CD4-positive, CD25-positive, alpha-beta regulatory T cell (primary cell): ENCODE data around the gene SRSF4. TPM values are rescaled to one million over a fixed set of nuclear protein-coding genes. Genes with fewer than 3 reads are reported as not detected.

ENCODE experiments used
- ATAC-seq, 2 donors: fragments of 150-1000 bp; cut with Tn5 transposase; one replicate each; pipeline ENCODE4 v1.10.0; 2021; ENCODE audit warnings: low read depth in 2 of 2, moderate number of reproducible peaks in 2 of 2, moderate library complexity in 1 of 2
- DNase-seq, 3 donors: peaks; one replicate each; pipeline versions ENCODE4 v3.0.0 to v3.0.0-alpha.2; 2012 to 2022; ENCODE audit warnings: mixed read lengths in 1 of 3
- H3K27ac ChIP-seq: one replicate; pipeline ENCODE4 v1.7.0; 2013; ENCODE audit warnings: mild to moderate bottlenecking, low read length; ENCODE audit not compliant: insufficient read depth, poor library complexity, severe bottlenecking
- H3K27me3 ChIP-seq: one replicate; pipeline ENCODE4 v1.7.0; 2013; ENCODE audit warnings: low read length; ENCODE audit not compliant: control insufficient read depth, insufficient read depth
- H3K36me3 ChIP-seq: one replicate; pipeline ENCODE4 v1.7.0; 2013; ENCODE audit warnings: mild to moderate bottlenecking, low read length, moderate library complexity; ENCODE audit not compliant: control insufficient read depth, insufficient read depth
- H3K4me1 ChIP-seq: 2 replicates; pipeline ENCODE4 v1.7.0; 2013; ENCODE audit warnings: mild to moderate bottlenecking, low read length; ENCODE audit not compliant: insufficient read depth, control insufficient read depth, poor library complexity, severe bottlenecking
- H3K4me3 ChIP-seq: one replicate; pipeline ENCODE4 v1.7.0; 2013; ENCODE audit warnings: low read depth, mild to moderate bottlenecking, low read length, moderate library complexity
- H3K9me3 ChIP-seq, 2 experiments: 1 replicate in 1 of 2; 2 replicates in 1 of 2; pipeline ENCODE4 v1.7.0; 2013; ENCODE audit warnings: low read length in 2 of 2, mild to moderate bottlenecking in 1 of 2, moderate library complexity in 1 of 2; ENCODE audit not compliant: control insufficient read depth in 2 of 2
- H3K27ac Mint-ChIP-seq, 3 donors: one replicate each; pipeline ENCODE4 v1.8.0; 2020 to 2022; ENCODE audit warnings: mild to moderate bottlenecking in 3 of 3, mixed read lengths in 3 of 3, moderate library complexity in 2 of 3
- H3K27me3 Mint-ChIP-seq: one replicate; pipeline ENCODE4 v1.8.0; 2022; ENCODE audit warnings: mild to moderate bottlenecking, mixed read lengths
- H3K36me3 Mint-ChIP-seq: one replicate; pipeline ENCODE4 v1.8.0; 2020; ENCODE audit warnings: mixed read lengths
- H3K4me1 Mint-ChIP-seq, 4 donors: one replicate each; pipeline ENCODE4 v1.8.0; 2020 to 2022; ENCODE audit warnings: mixed read lengths in 4 of 4, mild to moderate bottlenecking in 1 of 4
- H3K4me3 Mint-ChIP-seq, 4 donors: one replicate each; pipeline ENCODE4 v1.8.0; 2020 to 2022; ENCODE audit warnings: mild to moderate bottlenecking in 4 of 4, mixed read lengths in 4 of 4, moderate library complexity in 3 of 4
- H3K9me3 Mint-ChIP-seq, 7 donors: one replicate each; pipeline ENCODE4 v1.8.0; 2020 to 2022; ENCODE audit warnings: mixed read lengths in 7 of 7, mild to moderate bottlenecking in 3 of 7, moderate library complexity in 2 of 7
- polyA plus RNA-seq, 4 donors: library from polyadenylated mRNA; unstranded; fragments of 300-500 nt; fragmentation: Illumina TruSeq; gene quantifications; one replicate each; pipeline ENCODE4 v1.2.3, GENCODE V29; 2021
- total RNA-seq: library from RNA; stranded (reverse); gene quantifications from one replicate; pipeline ENCODE4 v1.2.3, GENCODE V29; 2022

The SRSF4 gene
- total and polyA plus RNA-seq, 5 donors from 2014 or later = 87.2 to 108 (median 94.0) TPM

DNA sequence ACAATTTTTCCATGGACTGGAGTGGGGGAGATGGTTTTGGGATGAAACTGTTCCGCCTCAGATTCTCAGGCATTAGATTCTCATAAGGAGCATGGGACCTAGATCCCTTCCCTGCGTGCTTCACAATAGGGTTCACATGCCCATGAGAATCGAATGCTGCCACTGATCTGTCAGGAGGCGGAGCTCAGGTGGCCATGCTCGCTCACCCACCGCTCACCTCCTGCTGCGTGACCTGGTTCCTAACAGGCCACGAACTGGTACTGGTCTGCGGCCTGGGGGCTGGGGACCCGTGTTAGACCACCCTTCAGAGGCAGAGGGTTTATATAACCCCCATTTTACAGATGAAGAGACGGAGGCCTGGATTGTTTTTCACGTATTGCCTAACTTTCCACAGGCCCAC lies 16.3 kb upstream of the SRSF4 start:
- no peak overlapping the region for H3K4me3 Mint-ChIP-seq
- peaks cover 22% of the 10 kb centered on the region for H3K36me3 Mint-ChIP-seq
- peaks cover 0 to 5% (median 3%) of the 10 kb centered on the region in 4 donors for H3K4me1 Mint-ChIP-seq
- no peaks in the 10 kb centered on the region for H3K9me3 ChIP-seq
- no peak overlapping the region for H3K4me3 ChIP-seq
- H3K27ac ChIP-seq = no peak overlapping the region
- no peak overlapping the region for H3K27ac Mint-ChIP-seq
- no peaks in the 10 kb centered on the region for H3K27me3 ChIP-seq
- H3K4me1 ChIP-seq = no peaks in the 10 kb centered on the region
- peaks cover 7% of the 10 kb centered on the region for H3K36me3 ChIP-seq
- H3K9me3 Mint-ChIP-seq = no peaks in the 10 kb centered on the region
- DNase-seq = no peak
- ATAC-seq = no peak
- no peaks in the 10 kb centered on the region for H3K27me3 Mint-ChIP-seq

DNA sequence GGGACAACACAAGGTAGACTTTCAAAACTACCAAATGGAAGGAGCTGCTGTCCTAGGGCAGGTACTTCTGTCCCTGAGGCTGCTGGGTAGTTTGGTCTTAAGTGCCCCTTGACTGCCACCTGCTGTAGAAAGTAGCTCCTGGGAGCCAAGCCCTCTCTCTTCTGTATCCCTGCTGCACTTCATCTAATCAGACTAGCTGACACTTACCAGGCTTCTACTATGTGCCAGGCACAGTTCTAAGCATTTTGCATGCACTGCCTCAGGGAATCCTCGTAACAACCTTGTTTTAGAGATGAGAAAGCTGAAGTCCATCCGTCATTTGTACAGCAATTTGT lies 15.9 kb upstream of the SRSF4 start:
- Histone ChIP-seq H3K9me3 (no peaks in the 10 kb centered on the region), H3K4me1 (no peaks in the 10 kb centered on the region), H3K27ac (no peak overlapping the region), H3K36me3 (peaks cover 7% of the 10 kb centered on the region), H3K27me3 (no peaks in the 10 kb centered on the region), H3K4me3 (no peak overlapping the region)
- Mint-ChIP-seq H3K27me3 (no peaks in the 10 kb centered on the region), H3K36me3 (peaks cover 22% of the 10 kb centered on the region), H3K4me3 (no peak overlapping the region), H3K4me1 (peaks cover 0 to 2% (median under 1%) of the 10 kb centered on the region in 4 donors), H3K9me3 (no peaks in the 10 kb centered on the region), H3K27ac (peak overlapping the region in 1 of 3 donors; percentile 55)
- peak in 2 of 3 donors; percentile 41 to 80 for DNase-seq
- ATAC-seq = peak; percentile 66 to 85

DNA sequence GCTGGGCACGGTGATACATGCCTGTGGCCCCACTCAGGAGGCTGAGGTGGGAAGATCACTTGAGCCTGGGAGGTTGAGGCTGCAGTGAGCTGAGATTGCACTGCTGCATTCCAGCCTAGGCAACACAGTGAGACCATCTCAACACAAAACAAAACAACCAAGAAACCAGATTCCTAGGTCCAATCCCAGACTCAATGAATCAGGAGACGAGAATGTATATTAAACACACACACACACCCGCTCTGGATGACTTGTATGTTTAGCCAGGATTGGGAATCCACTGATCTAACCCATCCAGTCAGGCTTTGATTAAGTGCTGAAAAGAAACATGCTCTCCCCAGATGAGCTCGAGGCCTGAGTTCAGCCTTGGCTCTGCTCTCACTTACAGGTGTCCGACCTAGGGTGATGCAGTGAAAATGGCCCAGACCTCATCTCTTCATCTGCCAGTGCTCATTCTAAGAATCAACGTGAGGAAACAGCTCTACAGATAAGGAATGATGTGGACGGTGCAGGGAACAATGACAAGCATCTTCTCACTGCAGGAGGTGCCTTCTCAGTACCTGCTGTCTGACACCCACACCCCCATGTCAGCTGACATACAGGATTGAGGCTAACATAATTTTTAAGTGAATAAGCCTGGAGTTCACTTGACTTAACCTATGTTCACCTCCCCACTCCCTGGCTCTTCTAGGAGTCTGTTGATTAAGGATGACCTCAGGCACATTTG lies 15.3 kb upstream of the SRSF4 start:
- no peaks in the 10 kb centered on the region for H3K9me3 ChIP-seq
- DNase-seq (no peak), ATAC-seq (no peak)
- Mint-ChIP-seq H3K27ac (peak overlapping the region in 1 of 3 donors; percentile 81), H3K27me3 (no peaks in the 10 kb centered on the region), H3K4me3 (no peak overlapping the region), H3K9me3 (no peaks in the 10 kb centered on the region), H3K36me3 (peaks cover 22% of the 10 kb centered on the region), H3K4me1 (peaks cover 0 to 2% (median 0%) of the 10 kb centered on the region in 4 donors)
- H3K36me3 ChIP-seq = peaks cover 7% of the 10 kb centered on the region
- no peaks in the 10 kb centered on the region for H3K27me3 ChIP-seq
- no peak overlapping the region for H3K4me3 ChIP-seq
- no peak overlapping the region for H3K27ac ChIP-seq
- H3K4me1 ChIP-seq = no peaks in the 10 kb centered on the region

DNA sequence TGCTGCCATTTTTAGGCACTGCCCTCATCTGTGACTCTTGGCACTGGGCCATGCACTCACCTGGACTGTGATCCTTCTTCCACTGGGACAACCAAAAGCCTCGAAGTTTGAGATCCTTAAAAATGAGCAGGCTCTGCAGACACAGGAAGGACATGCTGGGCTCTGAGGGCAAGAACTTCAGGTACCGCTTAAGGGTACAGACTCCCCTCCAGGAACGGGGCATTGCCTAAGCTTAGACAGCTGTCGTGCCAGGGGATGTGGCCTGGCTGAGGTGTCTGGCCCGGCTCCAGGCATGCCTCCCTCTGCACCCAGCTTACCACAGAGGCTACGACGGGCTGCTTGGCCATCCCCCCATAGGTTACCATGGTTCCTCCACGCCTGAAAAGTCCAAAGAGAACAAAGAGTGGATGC lies 14.2 kb upstream of the SRSF4 start:
- Histone ChIP-seq H3K4me1 (no peaks in the 10 kb centered on the region), H3K36me3 (peaks cover under 1% of the 10 kb centered on the region), H3K27ac (no peak overlapping the region), H3K4me3 (no peak overlapping the region), H3K27me3 (no peaks in the 10 kb centered on the region), H3K9me3 (no peaks in the 10 kb centered on the region)
- Mint-ChIP-seq H3K27me3 (no peaks in the 10 kb centered on the region), H3K9me3 (no peaks in the 10 kb centered on the region), H3K36me3 (peaks cover 23% of the 10 kb centered on the region), H3K4me1 (peaks cover 0 to 2% (median 0%) of the 10 kb centered on the region in 4 donors), H3K27ac (no peak overlapping the region), H3K4me3 (no peak overlapping the region)
- DNase-seq = no peak
- ATAC-seq = no peak

DNA sequence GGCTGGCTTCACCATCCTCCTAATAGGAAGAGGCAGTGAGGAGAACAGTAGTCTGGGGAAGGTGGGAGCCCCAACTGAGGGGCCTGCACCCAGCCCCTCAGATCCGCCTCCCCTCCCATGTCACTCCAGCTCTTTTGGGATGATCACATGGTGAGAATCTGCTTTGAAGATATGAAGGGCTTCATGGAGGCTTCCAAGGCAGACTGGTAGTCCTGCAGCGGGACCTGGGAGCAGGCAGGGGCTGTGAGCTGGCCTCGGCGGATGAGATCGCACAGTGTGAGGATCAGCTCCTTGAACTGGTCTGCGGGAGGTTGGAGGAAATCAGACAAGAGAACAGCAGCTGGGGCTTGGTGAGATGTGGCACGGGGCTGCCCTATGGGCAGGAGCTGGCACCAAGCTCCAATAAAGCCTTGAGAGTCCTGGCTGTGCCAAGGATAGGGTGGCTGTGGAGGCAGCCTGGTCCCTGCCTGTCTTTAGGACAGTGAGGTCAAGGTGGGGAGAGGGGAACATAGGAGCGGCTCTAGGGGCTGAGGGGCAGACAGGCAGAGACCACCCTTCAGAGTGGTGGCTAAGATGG lies 12.3 kb upstream of the SRSF4 start:
- no peaks in the 10 kb centered on the region for H3K4me1 ChIP-seq
- H3K27ac Mint-ChIP-seq = peak overlapping the region in 1 of 3 donors; percentile 83
- DNase-seq = no peak

DNA sequence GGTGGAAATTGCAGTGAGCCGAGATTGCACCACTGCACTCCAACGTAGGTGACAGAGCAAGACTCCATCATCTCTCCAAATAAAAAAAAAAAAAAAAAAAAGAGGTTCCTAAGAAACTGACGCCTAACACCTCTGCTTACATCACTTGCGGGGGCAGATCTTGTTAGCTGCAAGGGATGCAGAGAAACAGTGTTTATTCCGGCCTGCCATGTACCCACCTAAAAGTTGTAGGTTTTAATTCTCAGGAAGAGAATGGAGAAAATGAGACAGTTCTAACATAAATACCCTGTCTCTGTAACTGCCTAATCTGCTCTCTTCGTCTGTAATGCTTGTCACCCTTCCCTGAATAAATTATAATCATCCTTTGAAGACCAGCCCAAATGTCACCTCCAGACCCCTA lies 9.0 kb upstream of the SRSF4 start:
- Mint-ChIP-seq H3K4me3 (no peak overlapping the region), H3K36me3 (peaks cover 18% of the 10 kb centered on the region), H3K27me3 (no peaks in the 10 kb centered on the region), H3K4me1 (peaks cover 0 to 4% (median 0%) of the 10 kb centered on the region in 4 donors), H3K9me3 (no peaks in the 10 kb centered on the region), H3K27ac (no peak overlapping the region)
- DNase-seq (no peak), ATAC-seq (no peak)
- Histone ChIP-seq H3K9me3 (no peaks in the 10 kb centered on the region), H3K27me3 (no peaks in the 10 kb centered on the region), H3K4me3 (no peak overlapping the region), H3K27ac (no peak overlapping the region), H3K36me3 (no peaks in the 10 kb centered on the region), H3K4me1 (no peaks in the 10 kb centered on the region)

More for the DNA sequence above, 12.3 kb upstream of the SRSF4 start:
- H3K9me3 ChIP-seq = no peaks in the 10 kb centered on the region
- H3K9me3 Mint-ChIP-seq = no peaks in the 10 kb centered on the region
- no peak overlapping the region for H3K4me3 ChIP-seq
- H3K27me3 ChIP-seq = no peaks in the 10 kb centered on the region
- H3K4me1 Mint-ChIP-seq = peaks cover 0 to 2% (median 0%) of the 10 kb centered on the region in 4 donors
- ATAC-seq = no peak
- H3K36me3 Mint-ChIP-seq = peaks cover 18% of the 10 kb centered on the region
- H3K27ac ChIP-seq = no peak overlapping the region
- H3K4me3 Mint-ChIP-seq = no peak overlapping the region
- H3K27me3 Mint-ChIP-seq = no peaks in the 10 kb centered on the region
- no peaks in the 10 kb centered on the region for H3K36me3 ChIP-seq

DNA sequence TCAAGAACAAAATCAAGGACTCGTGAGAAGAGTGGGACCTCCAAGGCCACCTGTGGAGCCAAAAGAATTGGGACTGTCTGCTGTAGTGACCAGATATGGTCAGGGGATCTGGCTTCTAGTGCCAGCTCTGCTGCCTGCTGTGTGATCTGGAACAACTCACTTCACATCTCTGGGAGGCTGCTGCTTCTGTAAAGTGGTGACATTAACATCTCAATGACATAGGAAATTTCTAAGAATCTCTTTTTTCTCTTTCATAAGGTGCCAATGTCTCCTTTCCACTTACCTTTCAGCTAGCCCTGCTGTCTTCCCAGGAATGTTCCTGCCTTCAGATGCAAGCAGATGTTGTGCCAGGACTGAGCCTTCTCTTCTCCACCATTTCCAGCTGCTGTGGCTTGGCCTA lies 5.0 kb upstream of the SRSF4 start:
- H3K4me1 ChIP-seq = peaks cover 5% of the 10 kb centered on the region
- ATAC-seq (no peak), DNase-seq (no peak)
- Mint-ChIP-seq H3K36me3 (peaks cover 4% of the 10 kb centered on the region), H3K4me1 (peaks cover 3 to 13% (median 7%) of the 10 kb centered on the region in 4 donors), H3K4me3 (peak overlapping the region in 1 of 4 donors; percentile 3), H3K27me3 (no peaks in the 10 kb centered on the region), H3K27ac (no peak overlapping the region), H3K9me3 (no peaks in the 10 kb centered on the region)
- no peak overlapping the region for H3K27ac ChIP-seq
- no peaks in the 10 kb centered on the region for H3K27me3 ChIP-seq
- H3K36me3 ChIP-seq = no peaks in the 10 kb centered on the region
- no peak overlapping the region for H3K4me3 ChIP-seq
- H3K9me3 ChIP-seq = no peaks in the 10 kb centered on the region

DNA sequence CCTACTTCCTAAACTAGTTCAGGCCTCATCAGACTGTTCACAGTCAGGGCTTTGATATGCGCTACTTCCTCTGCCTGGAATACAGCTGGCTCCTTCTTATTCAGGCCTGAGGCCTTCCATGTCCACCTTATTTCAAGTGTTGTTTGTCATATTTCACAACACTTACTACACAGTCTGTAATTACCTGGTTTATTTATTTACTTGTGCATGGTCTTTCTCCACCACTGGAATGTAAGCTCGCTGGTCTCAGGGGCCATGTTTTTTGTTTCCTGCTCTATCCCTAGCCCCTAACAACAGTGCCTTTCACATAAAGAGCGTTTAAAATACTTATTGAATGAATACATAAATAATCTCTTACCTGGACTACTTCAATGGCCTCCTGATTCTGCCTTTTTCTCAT lies 4.6 kb upstream of the SRSF4 start:
- H3K4me3 Mint-ChIP-seq = peak overlapping the region in 2 of 4 donors; percentile 17 to 91
- H3K27me3 Mint-ChIP-seq = no peaks in the 10 kb centered on the region
- peaks cover 3 to 13% (median 7%) of the 10 kb centered on the region in 4 donors for H3K4me1 Mint-ChIP-seq
- no peak overlapping the region for H3K27ac Mint-ChIP-seq
- ATAC-seq (no peak), DNase-seq (no peak)
- H3K36me3 Mint-ChIP-seq = peaks cover 4% of the 10 kb centered on the region
- Histone ChIP-seq H3K4me1 (peaks cover 5% of the 10 kb centered on the region), H3K27me3 (no peaks in the 10 kb centered on the region), H3K36me3 (no peaks in the 10 kb centered on the region), H3K27ac (no peak overlapping the region), H3K4me3 (no peak overlapping the region), H3K9me3 (no peaks in the 10 kb centered on the region)
- no peaks in the 10 kb centered on the region for H3K9me3 Mint-ChIP-seq
